DOHH2 (cell line): Measurements from ENCODE around the gene TOMM40L.

ENCODE experiments used
- H3F3A ChIP-seq: fragments of 200-600 bp; sonication (generic), shearing (Covaris generic); 2 replicates; pipeline ENCODE4 v1.6.0; 2016; ENCODE audit warnings: antibody characterized with exemption, mild to moderate bottlenecking; ENCODE audit not compliant: control insufficient read depth, insufficient read depth
- H3K27ac ChIP-seq: fragments of 200-600 bp; sonication (generic); 2 replicates; pipeline ENCODE4 v1.5.1; 2014; ENCODE audit warnings: low read depth, mild to moderate bottlenecking, low read length, moderate library complexity
- H3K27me3 ChIP-seq: fragments of 200-600 bp; sonication (generic); 2 replicates; pipeline ENCODE4 v1.6.1; 2014; ENCODE audit warnings: mild to moderate bottlenecking, low read length, mixed read lengths; ENCODE audit not compliant: control insufficient read depth
- H3K36me3 ChIP-seq: fragments of 200-600 bp; sonication (generic); 2 replicates; pipeline ENCODE4 v1.6.1; 2014; ENCODE audit warnings: mild to moderate bottlenecking, low read length, moderate library complexity, mixed read lengths; ENCODE audit not compliant: control insufficient read depth
- H3K4me1 ChIP-seq: fragments of 200-600 bp; sonication (generic); 2 replicates; pipeline ENCODE4 v1.6.1; 2014; ENCODE audit warnings: mild to moderate bottlenecking, low read length, mixed read lengths; ENCODE audit not compliant: control insufficient read depth
- H3K4me2 ChIP-seq: fragments of 200-600 bp; sonication (generic); 2 replicates; pipeline ENCODE4 v1.6.0; 2014; ENCODE audit warnings: mild to moderate bottlenecking, low read length, moderate library complexity
- H3K4me3 ChIP-seq: fragments of 200-600 bp; sonication (generic); 2 replicates; pipeline ENCODE4 v1.5.1; 2014; ENCODE audit warnings: mild to moderate bottlenecking, low read length, mixed read lengths
- H3K79me2 ChIP-seq: fragments of 200-600 bp; sonication (generic); 2 replicates; pipeline ENCODE4 v1.6.1; 2014; ENCODE audit warnings: mild to moderate bottlenecking, low read length, mixed read lengths; ENCODE audit not compliant: control insufficient read depth
- H3K9me2 ChIP-seq: fragments of 200-600 bp; sonication (generic); replicated peaks from 2 replicates; pipeline ENCODE4 v1.6.1; 2014; ENCODE audit warnings: mild to moderate bottlenecking, low read length, mixed read lengths; ENCODE audit not compliant: control insufficient read depth
- H3K9me3 ChIP-seq: fragments of 200-600 bp; sonication (generic); 2 replicates; pipeline ENCODE4 v1.6.1; 2014; ENCODE audit warnings: antibody characterized with exemption, low read length, mixed read lengths; ENCODE audit not compliant: control insufficient read depth, insufficient read depth
- H4K20me1 ChIP-seq: fragments of 200-600 bp; sonication (generic); 2 replicates; pipeline ENCODE4 v1.6.0; 2014; ENCODE audit warnings: low read depth, mild to moderate bottlenecking, antibody characterized with exemption, low read length, moderate library complexity; ENCODE audit not compliant: control insufficient read depth, insufficient read depth
- CTCF ChIP-seq: fragments of 200-600 bp; sonication (generic); IDR thresholded peaks from one replicate; pipeline ENCODE4 v1.5.1; 2014; ENCODE audit warnings: antibody characterized with exemption, mild to moderate bottlenecking, low read depth, low read length; ENCODE audit not compliant: poor library complexity, severe bottlenecking
- EZH2phosphoT487 ChIP-seq: fragments of 200-600 bp; sonication (generic); IDR thresholded peaks from 2 replicates; pipeline ENCODE4 v1.6.1; 2017; ENCODE audit warnings: borderline replicate concordance, mild to moderate bottlenecking, antibody characterized with exemption, low read length, moderate library complexity, mixed read lengths

Gene TOMM40L

GRCh38 chr1:161230762-161231161 is 4.9 kb downstream of the TOMM40L start:
- Histone ChIP-seq H3K4me2 (no peak overlapping the region), H3K4me3 (no peak overlapping the region), H3F3A (no peaks in the 10 kb centered on the region), H4K20me1 (no peaks in the 10 kb centered on the region), H3K79me2 (peaks cover 11% of the 10 kb centered on the region), H3K4me1 (peaks cover 17% of the 10 kb centered on the region), H3K27ac (no peak overlapping the region), H3K9me2 (no peaks in the 10 kb centered on the region), H3K36me3 (peaks cover 30% of the 10 kb centered on the region), H3K9me3 (no peaks in the 10 kb centered on the region), H3K27me3 (no peaks in the 10 kb centered on the region)
- TF ChIP-seq EZH2phosphoT487 = no peak
- no peak for TF ChIP-seq CTCF

GRCh38 chr1:161233102-161233501 is 7.2 kb downstream of the TOMM40L start:
- H3K27me3 ChIP-seq = 0 out of 2 replicates have a peak, but pooled peaks cover 3% of the 10 kb centered on the region
- no peak for TF ChIP-seq EZH2phosphoT487
- no peak for TF ChIP-seq CTCF
- no peaks in the 10 kb centered on the region for H3K9me3 ChIP-seq
- no peaks in the 10 kb centered on the region for H4K20me1 ChIP-seq
- no peak overlapping the region for H3K4me2 ChIP-seq
- H3K79me2 ChIP-seq = no peaks in the 10 kb centered on the region; the same call in 1 of the 2 replicates
- H3K36me3 ChIP-seq = peaks cover 26% of the 10 kb centered on the region
- peaks cover 1% of the 10 kb centered on the region for H3K4me1 ChIP-seq
- H3K4me3 ChIP-seq = no peak overlapping the region
- H3K27ac ChIP-seq = no peak overlapping the region
- no peaks in the 10 kb centered on the region for H3K9me2 ChIP-seq
- no peaks in the 10 kb centered on the region for H3F3A ChIP-seq

- Histone ChIP-seq H3K36me3 (no peaks in the 10 kb centered on the region), H3K4me1 (no peaks in the 10 kb centered on the region), H3K4me2 (no peak overlapping the region), H3K9me2 (no peaks in the 10 kb centered on the region), H3K79me2 (no peaks in the 10 kb centered on the region), H3K27me3 (0 out of 2 replicates have a peak, but pooled peaks cover 3% of the 10 kb centered on the region), H3K4me3 (no peak overlapping the region), H3K9me3 (no peaks in the 10 kb centered on the region), H4K20me1 (no peaks in the 10 kb centered on the region), H3F3A (no peaks in the 10 kb centered on the region), H3K27ac (no peak overlapping the region)
- TF ChIP-seq EZH2phosphoT487 = no peak
- TF ChIP-seq CTCF = no peak
These were observed 10.3 kb downstream of the TOMM40L start for GRCh38 chr1:161235957-161236775.
